ENCODE data around the gene NME9.
"Not testable (repeated sequence)": the region's sequence is repeated elsewhere in the genome, so short reads cannot be mapped to it uniquely, and the experiment has no call there.

NME9 gene

GRCh38 chr3:138329127-138329983 lies at the start of gene NME9:
Gene NME9, minus strand, starts transcription at chr3:138329851. Its CDS starts 516 bp downstream, at chr3:138329335.
- in situ Hi-C loops (cut with MboI; ENCODE audit: low pct_unique_long_range_greater_than_20kb, low sequenced_read_pairs) = no loop called here
- peak; percentile 87 for DNase-seq

- DNase-seq = no peak
- in situ Hi-C loops (cut with MboI; ENCODE audit: low pct_unique_long_range_greater_than_20kb, low sequenced_read_pairs) = no loop called here
Observed at GRCh38 chr3:138378990-138379389, 49.3 kb upstream of the NME9 start.

- in situ Hi-C loops (cut with MboI; ENCODE audit: low pct_unique_long_range_greater_than_20kb, low sequenced_read_pairs) = no loop called here
- no peak for DNase-seq
Observed at GRCh38 chr3:138378331-138378730, 48.7 kb upstream of the NME9 start.

- in situ Hi-C loops (cut with MboI; ENCODE audit: low pct_unique_long_range_greater_than_20kb, low sequenced_read_pairs) = no loop called here
- no peak for DNase-seq
Observed at GRCh38 chr3:138377804-138378203, 48.2 kb upstream of the NME9 start.

- DNase-seq; in situ Hi-C loops (cut with MboI; ENCODE audit: low pct_unique_long_range_greater_than_20kb, low sequenced_read_pairs): not testable (repeated sequence)
Observed at GRCh38 chr3:138377212-138377611, 47.6 kb upstream of the NME9 start.

GRCh38 chr3:138376663-138377062 lies 47.0 kb upstream of the NME9 start:
- DNase-seq = no peak
- in situ Hi-C loops (cut with MboI; ENCODE audit: low pct_unique_long_range_greater_than_20kb, low sequenced_read_pairs) = no loop called here

- in situ Hi-C loops (cut with MboI; ENCODE audit: low pct_unique_long_range_greater_than_20kb, low sequenced_read_pairs) = no loop called here
- DNase-seq = no peak
Observed at GRCh38 chr3:138375447-138375846, 45.8 kb upstream of the NME9 start.

GRCh38 chr3:138374573-138375134 lies 45.0 kb upstream of the NME9 start:
- no peak for DNase-seq
- in situ Hi-C loops (cut with MboI; ENCODE audit: low pct_unique_long_range_greater_than_20kb, low sequenced_read_pairs) = no loop called here

GRCh38 chr3:138373736-138374094 lies 44.1 kb upstream of the NME9 start:
- in situ Hi-C loops (cut with MboI; ENCODE audit: low pct_unique_long_range_greater_than_20kb, low sequenced_read_pairs) = no loop called here
- no peak for DNase-seq

- no peak for DNase-seq
- in situ Hi-C loops (cut with MboI; ENCODE audit: low pct_unique_long_range_greater_than_20kb, low sequenced_read_pairs) = no loop called here
Observed at GRCh38 chr3:138373087-138373735, 43.6 kb upstream of the NME9 start.

- no peak for DNase-seq
- in situ Hi-C loops (cut with MboI; ENCODE audit: low pct_unique_long_range_greater_than_20kb, low sequenced_read_pairs) = no loop called here
Observed at GRCh38 chr3:138371070-138371965, 41.7 kb upstream of the NME9 start.

- in situ Hi-C loops (cut with MboI; ENCODE audit: low pct_unique_long_range_greater_than_20kb, low sequenced_read_pairs) = no loop called here
- DNase-seq = no peak
Observed at GRCh38 chr3:138370321-138370720, 40.7 kb upstream of the NME9 start.

- no peak for DNase-seq
- in situ Hi-C loops (cut with MboI; ENCODE audit: low pct_unique_long_range_greater_than_20kb, low sequenced_read_pairs) = no loop called here
Observed at GRCh38 chr3:138369151-138369900, 39.7 kb upstream of the NME9 start.

GRCh38 chr3:138367911-138368310 lies 38.3 kb upstream of the NME9 start:
- in situ Hi-C loops (cut with MboI; ENCODE audit: low pct_unique_long_range_greater_than_20kb, low sequenced_read_pairs) = no loop called here
- no peak for DNase-seq

GRCh38 chr3:138367326-138367850 lies 37.7 kb upstream of the NME9 start:
- no peak for DNase-seq
- in situ Hi-C loops (cut with MboI; ENCODE audit: low pct_unique_long_range_greater_than_20kb, low sequenced_read_pairs) = no loop called here

GRCh38 chr3:138366006-138366759 lies 36.5 kb upstream of the NME9 start:
- no peak for DNase-seq

GRCh38 chr3:138365253-138365555 lies 35.6 kb upstream of the NME9 start:
- in situ Hi-C loops (cut with MboI; ENCODE audit: low pct_unique_long_range_greater_than_20kb, low sequenced_read_pairs) = no loop called here

More at GRCh38 chr3:138366006-138366759, 36.5 kb upstream of the NME9 start:
- in situ Hi-C loops (cut with MboI; ENCODE audit: low pct_unique_long_range_greater_than_20kb, low sequenced_read_pairs) = no loop called here

More at GRCh38 chr3:138365253-138365555, 35.6 kb upstream of the NME9 start:
- DNase-seq = no peak
